Epithelial cell of prostate (primary cell): ENCODE data around the gene ABCB8.
"Not testable (repeated sequence)": the region's sequence is repeated elsewhere in the genome, so short reads cannot be mapped to it uniquely, and the experiment has no call there.

Experiments
- DNase-seq: peaks from one replicate; pipeline ENCODE4 v3.0.0-alpha.2; 2011; ENCODE audit warnings: low read depth, low spot score
- H3K27ac ChIP-seq: fragments of 450-650 bp; 2 replicates; pipeline ENCODE4 v1.5.1; 2017; ENCODE audit warnings: mild to moderate bottlenecking

ABCB8 gene

GRCh38 chr7:150997075-150997511, 31.2 kb upstream of the ABCB8 start:
- no peak for DNase-seq
- no peak overlapping the region for H3K27ac ChIP-seq

GRCh38 chr7:150997817-150998216, 30.4 kb upstream of the ABCB8 start:
- H3K27ac ChIP-seq = no peak overlapping the region
- DNase-seq = no peak

GRCh38 chr7:150998341-150998740, 29.9 kb upstream of the ABCB8 start:
- no peak for DNase-seq
- H3K27ac ChIP-seq = no peak overlapping the region

DNA sequence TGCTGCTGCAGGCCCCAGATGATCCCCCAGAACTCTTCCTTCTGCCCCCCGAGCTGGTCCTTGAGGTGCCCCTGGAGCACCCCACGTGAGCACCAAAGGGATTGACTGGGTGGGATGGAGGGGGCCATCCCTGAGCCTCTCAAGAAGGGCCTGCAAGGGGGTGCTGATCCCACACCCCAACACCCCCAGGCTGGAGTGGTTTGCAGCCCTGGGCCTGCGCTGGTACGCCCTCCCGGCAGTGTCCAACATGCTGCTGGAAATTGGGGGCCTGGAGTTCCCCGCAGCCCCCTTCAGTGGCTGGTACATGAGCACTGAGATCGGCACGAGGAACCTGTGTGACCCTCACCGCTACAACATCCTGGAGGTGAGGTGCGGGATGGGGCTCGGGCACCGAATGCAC, 29.2 kb upstream of the ABCB8 start:
- no peak for DNase-seq

DNA sequence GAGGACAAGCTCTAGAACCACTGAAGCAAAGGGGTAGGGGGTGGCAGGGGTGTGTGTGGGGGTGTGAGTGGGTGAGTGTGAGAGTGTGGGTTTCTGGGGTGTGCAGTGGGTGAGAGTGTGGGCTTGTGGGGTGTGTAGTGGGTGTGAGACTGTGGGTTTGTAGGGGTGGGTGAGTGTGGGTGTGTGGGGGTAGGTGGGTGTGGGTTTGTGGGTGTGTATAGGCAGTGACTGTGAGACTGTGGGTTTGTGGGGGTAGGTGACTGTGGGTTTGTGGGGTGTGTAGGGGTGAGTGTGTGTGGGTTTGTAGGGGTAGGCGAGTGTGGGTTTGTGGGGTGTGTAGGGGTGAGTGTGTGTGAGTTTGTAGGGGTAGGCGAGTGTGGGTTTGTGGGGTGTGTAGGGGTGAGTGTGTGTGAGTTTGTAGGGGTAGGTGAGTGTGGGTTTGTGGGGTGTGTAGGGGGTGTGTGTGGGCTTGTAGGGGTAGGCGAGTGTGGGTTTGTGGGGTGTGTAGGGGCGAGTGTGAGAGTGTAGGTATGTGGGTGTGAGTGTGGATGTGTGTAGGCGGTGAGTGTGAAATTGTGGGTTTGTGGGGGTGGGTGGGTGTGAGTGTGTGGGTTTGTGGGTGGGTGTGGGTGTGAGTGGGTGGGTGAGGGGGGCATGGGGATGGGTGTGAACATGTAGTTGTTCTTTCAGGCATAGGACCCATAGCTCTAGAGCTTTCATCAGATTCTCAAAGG, 28.6 kb upstream of the ABCB8 start:
- no peak overlapping the region for H3K27ac ChIP-seq
- no peak for DNase-seq

More for the DNA sequence above, 29.2 kb upstream of the ABCB8 start:
- no peak overlapping the region for H3K27ac ChIP-seq

- no peak overlapping the region for H3K27ac ChIP-seq
- no peak for DNase-seq
These were observed 27.3 kb upstream of the ABCB8 start for GRCh38 chr7:151000897-151001495.

DNA sequence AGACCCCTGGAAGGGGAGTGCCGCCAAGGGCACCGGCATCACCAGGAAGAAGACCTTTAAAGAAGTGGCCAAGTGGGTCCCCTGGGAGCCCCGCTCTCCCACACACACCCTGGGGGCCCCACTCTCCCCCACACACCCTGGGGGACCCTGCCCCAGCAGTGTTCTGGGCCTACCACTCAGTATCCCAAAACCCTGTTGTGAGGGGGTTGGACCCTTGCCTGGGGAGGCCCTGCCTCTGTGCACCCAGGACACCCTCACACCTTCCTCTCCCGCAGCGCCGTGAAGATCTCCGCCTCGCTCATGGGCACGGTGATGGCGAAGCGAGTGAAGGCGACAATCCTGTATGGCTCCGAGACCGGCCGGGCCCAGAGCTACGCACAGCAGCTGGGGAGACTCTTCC, 26.7 kb upstream of the ABCB8 start:
- no peak for DNase-seq
- H3K27ac ChIP-seq = no peak overlapping the region

DNA sequence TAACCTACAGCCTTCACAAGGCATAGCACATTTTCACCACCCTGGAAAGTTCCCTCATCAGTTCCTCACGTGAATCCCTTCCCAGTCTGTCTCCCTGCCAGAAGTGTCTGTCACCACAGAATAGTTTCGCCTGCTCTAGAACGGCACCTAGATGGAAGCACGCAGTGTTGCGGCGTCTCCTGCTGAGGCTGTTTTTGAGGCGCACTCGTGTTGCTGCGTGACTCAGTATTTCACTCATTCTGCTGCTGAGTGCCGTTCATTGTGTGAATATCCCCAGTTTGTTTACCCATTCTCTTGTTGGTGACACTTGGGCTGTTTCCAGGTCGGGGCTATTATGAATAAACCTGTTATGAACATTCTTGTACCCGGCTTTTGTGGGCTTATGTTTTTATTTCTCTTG, 24.7 kb upstream of the ABCB8 start:
- no peak overlapping the region for H3K27ac ChIP-seq
- no peak for DNase-seq

- no peak for DNase-seq
- H3K27ac ChIP-seq = no peak overlapping the region
These were observed 22.7 kb upstream of the ABCB8 start for GRCh38 chr7:151005566-151005965.

- H3K27ac ChIP-seq = no peak overlapping the region
These were observed 21.5 kb upstream of the ABCB8 start for GRCh38 chr7:151006590-151007300.

DNA sequence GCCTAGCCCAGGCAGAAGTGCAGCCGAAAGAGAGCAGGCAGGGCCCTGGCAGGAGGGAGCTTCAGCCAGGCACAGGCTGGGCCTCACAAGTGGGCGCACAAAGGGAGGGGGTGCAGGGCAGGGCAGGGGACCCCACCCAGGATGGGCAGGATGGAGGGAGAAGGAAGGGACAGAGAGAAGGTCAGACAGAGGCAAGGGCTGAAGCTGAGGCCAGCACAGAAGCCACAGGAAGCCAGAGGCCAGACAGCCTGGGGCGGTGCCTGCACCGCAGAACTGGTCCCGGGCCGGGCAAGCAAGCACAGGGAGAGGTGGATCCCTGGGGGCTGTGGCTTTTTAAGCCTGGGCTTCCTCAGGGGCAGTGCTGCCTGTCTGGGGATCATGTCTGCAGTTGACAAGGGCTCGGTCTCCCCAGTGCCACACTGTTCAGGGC, 20.8 kb upstream of the ABCB8 start:
- H3K27ac ChIP-seq = no peak overlapping the region
- no peak for DNase-seq

More at GRCh38 chr7:151006590-151007300, 21.5 kb upstream of the ABCB8 start:
- DNase-seq = no peak

DNA sequence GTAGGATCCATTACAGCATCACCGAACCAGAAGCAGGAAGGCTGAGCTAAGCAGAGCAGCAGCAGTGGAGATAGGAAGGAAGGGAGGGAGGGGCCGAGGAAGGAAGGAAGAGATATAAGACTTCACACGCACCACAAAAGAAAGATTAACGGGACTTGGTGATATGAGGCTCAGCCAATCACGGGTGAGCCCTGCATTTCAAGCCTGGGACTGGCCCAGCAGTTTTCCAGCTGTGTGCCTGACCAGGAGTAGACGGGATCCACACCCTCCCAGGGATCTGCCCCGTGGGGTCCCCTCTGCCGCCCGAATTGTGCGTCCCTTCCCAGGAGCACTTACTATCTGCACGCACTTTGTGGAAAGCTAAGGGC, 20.1 kb upstream of the ABCB8 start:
- H3K27ac ChIP-seq = no peak overlapping the region
- no peak for DNase-seq

DNA sequence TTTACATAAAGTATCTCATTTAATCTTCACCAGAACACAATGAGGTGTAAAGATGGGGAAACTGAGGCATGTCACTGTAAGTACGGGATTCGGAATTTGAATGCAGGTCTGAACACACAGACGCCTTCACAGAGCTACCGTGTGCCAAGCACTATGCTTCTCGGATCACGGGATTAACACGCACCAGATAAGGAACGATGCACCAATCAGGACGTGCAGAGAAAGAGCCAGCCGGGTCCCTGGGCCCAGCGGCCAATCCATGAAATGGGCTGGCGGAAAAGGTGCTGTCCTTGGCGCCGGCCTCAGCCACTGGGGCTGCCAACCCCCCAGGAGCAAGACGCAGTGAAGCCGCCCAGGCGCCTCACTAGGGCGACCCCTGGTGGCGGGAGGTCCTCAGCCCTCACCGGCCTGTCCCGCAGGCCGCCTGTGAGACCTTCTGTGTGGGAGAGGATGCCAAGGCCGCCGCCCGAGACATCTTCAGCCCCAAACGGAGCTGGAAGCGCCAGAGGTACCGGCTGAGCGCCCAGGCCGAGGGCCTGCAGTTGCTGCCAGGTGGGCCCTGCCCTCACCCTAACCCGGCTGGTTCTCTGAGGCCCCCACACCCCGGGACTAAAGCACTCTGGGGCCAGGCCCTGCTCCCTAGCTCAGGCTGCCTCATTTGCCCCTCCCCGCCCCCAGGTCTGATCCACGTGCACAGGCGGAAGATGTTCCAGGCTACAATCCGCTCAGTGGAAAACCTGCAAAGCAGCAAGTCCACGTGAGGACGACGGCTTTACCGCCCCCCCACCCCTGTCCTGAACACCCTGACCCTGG, 19.5 kb upstream of the ABCB8 start:
- no peak overlapping the region for H3K27ac ChIP-seq
- DNase-seq = no peak

GRCh38 chr7:151009327-151010036, 18.8 kb upstream of the ABCB8 start:
- H3K27ac ChIP-seq = no peak overlapping the region

GRCh38 chr7:151010037-151010306, 18.3 kb upstream of the ABCB8 start:
- DNase-seq = no peak
- no peak overlapping the region for H3K27ac ChIP-seq

More at GRCh38 chr7:151009327-151010036, 18.8 kb upstream of the ABCB8 start:
- DNase-seq = no peak

GRCh38 chr7:151010307-151011096, 17.7 kb upstream of the ABCB8 start:
- no peak overlapping the region for H3K27ac ChIP-seq
- no peak for DNase-seq

GRCh38 chr7:151011097-151011409, 17.2 kb upstream of the ABCB8 start:
- no peak for DNase-seq
- H3K27ac ChIP-seq = no peak overlapping the region

DNA sequence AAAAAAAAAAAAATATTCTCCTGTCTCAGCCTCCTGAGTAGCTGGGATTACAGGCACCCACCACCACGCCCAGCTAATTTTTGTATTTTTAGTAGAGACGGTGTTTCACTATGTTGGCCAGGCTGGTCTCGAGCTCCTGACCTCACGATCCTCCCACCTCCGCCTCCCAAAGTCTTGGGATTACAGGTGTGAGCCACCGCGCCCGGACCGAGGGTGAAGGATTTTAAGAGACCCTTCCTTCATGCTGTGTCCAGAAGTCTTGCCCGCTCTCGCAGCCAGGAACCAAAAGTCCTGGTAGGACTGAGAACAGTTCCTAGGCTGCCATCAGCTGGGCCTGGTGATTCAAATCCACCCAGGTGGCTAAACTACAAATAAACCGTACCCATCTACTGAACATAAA, 16.6 kb upstream of the ABCB8 start:
- DNase-seq, H3K27ac ChIP-seq: not testable (repeated sequence)

DNA sequence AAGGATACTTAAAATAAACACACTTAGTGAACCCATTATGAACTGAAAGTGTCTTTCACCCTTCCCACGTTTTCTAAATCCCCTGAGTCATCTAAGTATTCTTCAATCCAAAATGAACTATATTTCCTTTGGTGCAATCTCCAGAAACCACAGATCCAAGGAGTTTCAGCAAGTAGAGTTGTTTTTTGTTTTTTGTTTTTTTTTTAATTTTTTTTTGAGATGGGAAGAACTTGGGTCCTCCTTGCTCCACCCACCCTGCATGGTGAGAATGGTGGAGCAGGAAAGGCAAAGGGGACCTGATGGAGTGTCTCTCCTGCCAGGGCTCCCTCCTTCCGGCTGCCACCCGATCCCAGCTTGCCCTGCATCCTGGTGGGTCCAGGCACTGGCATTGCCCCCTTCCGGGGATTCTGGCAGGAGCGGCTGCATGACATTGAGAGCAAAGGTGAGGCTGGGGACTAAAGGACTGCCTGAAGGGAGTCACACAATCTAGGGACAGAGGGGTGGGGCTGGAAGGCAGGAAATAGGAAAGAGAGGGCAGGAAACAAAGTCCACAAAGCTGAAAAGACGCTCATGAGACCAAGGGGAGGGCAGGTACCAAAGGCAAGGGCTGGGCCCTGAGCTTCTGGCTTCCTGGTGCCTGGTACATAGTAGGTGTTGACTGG, 16.1 kb upstream of the ABCB8 start:
- no peak overlapping the region for H3K27ac ChIP-seq
- DNase-seq = no peak
